Measurements from ENCODE around the gene TMEM234. TPM values are rescaled to one million over a fixed set of nuclear protein-coding genes. Genes with fewer than 3 reads are reported as not detected.

Gene TMEM234
- total and polyA plus RNA-seq, 5 donors from 2014 or later: 4.6 to 14.2 (median 5.9) TPM

- peaks cover 26% of the 10 kb centered on the region for H3K4me1 ChIP-seq (ENCODE audit: control insufficient read depth, insufficient read depth, low read length, poor library complexity, severe bottlenecking)
- H3K4me3 ChIP-seq (ENCODE audit: low read depth, low read length): no peak overlapping the region
- no peak for ATAC-seq (ENCODE audit: low read depth in 2 of 2)
- H3K27ac Mint-ChIP-seq: peak overlapping the region in 2 of 3 donors; percentile 37 to 61
- H3K9me3 ChIP-seq (ENCODE audit: control insufficient read depth in 2 of 2, low read length in 2 of 2): no peaks in the 10 kb centered on the region
- H3K27me3 ChIP-seq (ENCODE audit: control insufficient read depth, insufficient read depth, low read length): no peaks in the 10 kb centered on the region
- H3K27ac ChIP-seq (ENCODE audit: insufficient read depth, low read length, poor library complexity, severe bottlenecking): no peak overlapping the region
- no peaks in the 10 kb centered on the region for H3K9me3 Mint-ChIP-seq
- peaks cover 67% of the 10 kb centered on the region for H3K36me3 ChIP-seq (ENCODE audit: control insufficient read depth, insufficient read depth, low read length)
- no peak overlapping the region for H3K4me3 Mint-ChIP-seq
- H3K4me1 Mint-ChIP-seq: peaks cover 11 to 49% (median 40%) of the 10 kb centered on the region in 4 donors
- no peaks in the 10 kb centered on the region for H3K27me3 Mint-ChIP-seq
- H3K36me3 Mint-ChIP-seq: peaks cover 54% of the 10 kb centered on the region
- DNase-seq: no peak
These were observed 36.1 kb downstream of the TMEM234 start for GRCh38 chr1:32186077-32186476.

- H3K27ac ChIP-seq (ENCODE audit: insufficient read depth, low read length, poor library complexity, severe bottlenecking): no peak overlapping the region
- DNase-seq (no peak), ATAC-seq (ENCODE audit: low read depth in 2 of 2) (no peak)
- H3K9me3 ChIP-seq (ENCODE audit: control insufficient read depth in 2 of 2, low read length in 2 of 2): no peaks in the 10 kb centered on the region
- peaks cover 53% of the 10 kb centered on the region for H3K36me3 ChIP-seq (ENCODE audit: control insufficient read depth, insufficient read depth, low read length)
- Mint-ChIP-seq H3K9me3 (peaks cover 0 to under 1% (median 0%) of the 10 kb centered on the region in 7 donors), H3K4me3 (peak overlapping the region in 3 of 4 donors; percentile 7 to 80 (median 38)), H3K36me3 (peaks cover 51% of the 10 kb centered on the region), H3K4me1 (peaks cover 17 to 59% (median 46%) of the 10 kb centered on the region in 4 donors), H3K27ac (peak overlapping the region in 1 of 3 donors; percentile 34), H3K27me3 (no peaks in the 10 kb centered on the region)
- H3K4me3 ChIP-seq (ENCODE audit: low read depth, low read length): no peak overlapping the region
- H3K27me3 ChIP-seq (ENCODE audit: control insufficient read depth, insufficient read depth, low read length): no peaks in the 10 kb centered on the region
- peaks cover 38% of the 10 kb centered on the region for H3K4me1 ChIP-seq (ENCODE audit: control insufficient read depth, insufficient read depth, low read length, poor library complexity, severe bottlenecking)
These were observed 37.5 kb downstream of the TMEM234 start for GRCh38 chr1:32184650-32185049.

DNA sequence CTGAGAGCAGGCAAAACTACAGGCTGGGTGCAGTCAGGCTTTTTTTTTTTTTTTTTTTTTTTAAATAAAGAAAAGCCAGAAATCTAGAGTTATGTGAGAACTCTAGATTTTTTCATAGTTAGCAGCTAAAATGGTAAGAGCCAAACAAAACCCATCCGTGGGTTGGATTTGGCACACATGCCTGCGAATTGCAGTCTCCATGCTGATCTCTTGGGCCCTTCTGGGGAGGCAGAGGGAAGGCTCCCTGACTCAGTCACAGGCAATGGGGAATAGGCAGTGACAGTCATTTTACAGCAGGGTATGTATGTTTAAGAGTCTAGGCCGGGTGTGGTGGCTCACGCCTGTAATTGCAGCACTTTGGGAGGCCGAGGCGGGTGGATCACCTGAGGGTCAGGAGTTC is 40.1 kb downstream of the TMEM234 start:
- Histone ChIP-seq H3K9me3 (ENCODE audit: control insufficient read depth in 2 of 2, low read length in 2 of 2) (no peaks in the 10 kb centered on the region), H3K4me1 (ENCODE audit: control insufficient read depth, insufficient read depth, low read length, poor library complexity, severe bottlenecking) (peaks cover 48% of the 10 kb centered on the region), H3K27ac (ENCODE audit: insufficient read depth, low read length, poor library complexity, severe bottlenecking) (peak overlapping the region; percentile 47), H3K4me3 (ENCODE audit: low read depth, low read length) (no peak overlapping the region), H3K27me3 (ENCODE audit: control insufficient read depth, insufficient read depth, low read length) (no peaks in the 10 kb centered on the region), H3K36me3 (ENCODE audit: control insufficient read depth, insufficient read depth, low read length) (peaks cover 30% of the 10 kb centered on the region)
- DNase-seq: no peak
- peaks cover 17 to 66% (median 48%) of the 10 kb centered on the region in 4 donors for H3K4me1 Mint-ChIP-seq
- H3K9me3 Mint-ChIP-seq: peaks cover 0 to 1% (median 0%) of the 10 kb centered on the region in 7 donors
- no peaks in the 10 kb centered on the region for H3K27me3 Mint-ChIP-seq
- peaks cover 31% of the 10 kb centered on the region for H3K36me3 Mint-ChIP-seq
- H3K27ac Mint-ChIP-seq: peak overlapping the region in 2 of 3 donors; percentile 55 to 90
- no peak for ATAC-seq (ENCODE audit: low read depth in 2 of 2)
- H3K4me3 Mint-ChIP-seq: peak overlapping the region; percentile 58 to 100 (median 68)

GRCh38 chr1:32181563-32181962 is 40.6 kb downstream of the TMEM234 start:
- peaks cover 0 to 1% (median 0%) of the 10 kb centered on the region in 7 donors for H3K9me3 Mint-ChIP-seq
- H3K36me3 ChIP-seq (ENCODE audit: control insufficient read depth, insufficient read depth, low read length): peaks cover 27% of the 10 kb centered on the region
- no peaks in the 10 kb centered on the region for H3K27me3 Mint-ChIP-seq
- H3K36me3 Mint-ChIP-seq: peaks cover 29% of the 10 kb centered on the region
- DNase-seq: no peak
- H3K27me3 ChIP-seq (ENCODE audit: control insufficient read depth, insufficient read depth, low read length): no peaks in the 10 kb centered on the region
- peak overlapping the region; percentile 74 to 91 (median 90) for H3K27ac Mint-ChIP-seq
- no peak for ATAC-seq (ENCODE audit: low read depth in 2 of 2)
- H3K4me3 Mint-ChIP-seq: peak overlapping the region; percentile 85 to 100 (median 92)
- H3K9me3 ChIP-seq (ENCODE audit: control insufficient read depth in 2 of 2, low read length in 2 of 2): no peaks in the 10 kb centered on the region
- peaks cover 48% of the 10 kb centered on the region for H3K4me1 ChIP-seq (ENCODE audit: control insufficient read depth, insufficient read depth, low read length, poor library complexity, severe bottlenecking)
- peaks cover 17 to 65% (median 45%) of the 10 kb centered on the region in 4 donors for H3K4me1 Mint-ChIP-seq
- H3K4me3 ChIP-seq (ENCODE audit: low read depth, low read length): no peak overlapping the region
- H3K27ac ChIP-seq (ENCODE audit: insufficient read depth, low read length, poor library complexity, severe bottlenecking): peak overlapping the region; percentile 47

DNA sequence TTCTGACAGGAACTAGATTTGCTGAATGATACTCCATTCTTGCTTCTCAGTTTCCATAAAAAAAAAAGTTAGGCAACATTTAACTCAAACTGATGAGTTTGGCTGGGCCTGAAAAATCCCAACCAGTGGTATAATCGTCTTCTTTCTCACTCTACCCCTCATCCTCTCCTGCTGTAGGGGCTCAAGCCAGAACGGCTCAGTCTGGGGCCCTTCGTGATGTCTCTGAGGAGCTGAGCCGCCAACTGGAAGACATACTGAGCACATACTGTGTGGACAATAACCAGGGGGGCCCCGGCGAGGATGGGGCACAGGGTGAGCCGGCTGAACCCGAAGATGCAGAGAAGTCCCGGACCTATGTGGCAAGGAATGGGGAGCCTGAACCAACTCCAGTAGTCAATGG is 41.1 kb downstream of the TMEM234 start:
- H3K4me3 Mint-ChIP-seq: peak overlapping the region; percentile 85 to 100 (median 92)
- peak overlapping the region; percentile 82 for H3K4me3 ChIP-seq (ENCODE audit: low read depth, low read length)
- H3K27ac Mint-ChIP-seq: peak overlapping the region; percentile 74 to 91 (median 90)
- no peaks in the 10 kb centered on the region for H3K9me3 ChIP-seq (ENCODE audit: control insufficient read depth in 2 of 2, low read length in 2 of 2)
- peaks cover 22% of the 10 kb centered on the region for H3K36me3 ChIP-seq (ENCODE audit: control insufficient read depth, insufficient read depth, low read length)
- peak overlapping the region; percentile 85 for H3K27ac ChIP-seq (ENCODE audit: insufficient read depth, low read length, poor library complexity, severe bottlenecking)
- peaks cover 0 to 1% (median 0%) of the 10 kb centered on the region in 7 donors for H3K9me3 Mint-ChIP-seq
- no peaks in the 10 kb centered on the region for H3K27me3 Mint-ChIP-seq
- H3K4me1 ChIP-seq (ENCODE audit: control insufficient read depth, insufficient read depth, low read length, poor library complexity, severe bottlenecking): peaks cover 48% of the 10 kb centered on the region
- ATAC-seq (ENCODE audit: low read depth in 2 of 2): no peak
- H3K36me3 Mint-ChIP-seq: peaks cover 24% of the 10 kb centered on the region
- no peaks in the 10 kb centered on the region for H3K27me3 ChIP-seq (ENCODE audit: control insufficient read depth, insufficient read depth, low read length)
- DNase-seq: no peak
- peaks cover 14 to 60% (median 40%) of the 10 kb centered on the region in 4 donors for H3K4me1 Mint-ChIP-seq

GRCh38 chr1:32180186-32181060 is 41.7 kb downstream of the TMEM234 start:
- Histone ChIP-seq H3K4me1 (ENCODE audit: control insufficient read depth, insufficient read depth, low read length, poor library complexity, severe bottlenecking) (peaks cover 48% of the 10 kb centered on the region), H3K9me3 (ENCODE audit: control insufficient read depth in 2 of 2, low read length in 2 of 2) (no peaks in the 10 kb centered on the region), H3K4me3 (ENCODE audit: low read depth, low read length) (peak overlapping the region; percentile 82), H3K27me3 (ENCODE audit: control insufficient read depth, insufficient read depth, low read length) (no peaks in the 10 kb centered on the region), H3K36me3 (ENCODE audit: control insufficient read depth, insufficient read depth, low read length) (peaks cover 21% of the 10 kb centered on the region), H3K27ac (ENCODE audit: insufficient read depth, low read length, poor library complexity, severe bottlenecking) (peak overlapping the region; percentile 85)
- peak; percentile 11 to 50 (median 20) for DNase-seq
- peaks cover 10 to 58% (median 37%) of the 10 kb centered on the region in 4 donors for H3K4me1 Mint-ChIP-seq
- peak overlapping the region; percentile 74 to 91 (median 90) for H3K27ac Mint-ChIP-seq
- no peak for ATAC-seq (ENCODE audit: low read depth in 2 of 2)
- peak overlapping the region; percentile 85 to 100 (median 92) for H3K4me3 Mint-ChIP-seq
- H3K36me3 Mint-ChIP-seq: peaks cover 22% of the 10 kb centered on the region
- H3K27me3 Mint-ChIP-seq: no peaks in the 10 kb centered on the region
- peaks cover 0 to 1% (median 0%) of the 10 kb centered on the region in 7 donors for H3K9me3 Mint-ChIP-seq

DNA sequence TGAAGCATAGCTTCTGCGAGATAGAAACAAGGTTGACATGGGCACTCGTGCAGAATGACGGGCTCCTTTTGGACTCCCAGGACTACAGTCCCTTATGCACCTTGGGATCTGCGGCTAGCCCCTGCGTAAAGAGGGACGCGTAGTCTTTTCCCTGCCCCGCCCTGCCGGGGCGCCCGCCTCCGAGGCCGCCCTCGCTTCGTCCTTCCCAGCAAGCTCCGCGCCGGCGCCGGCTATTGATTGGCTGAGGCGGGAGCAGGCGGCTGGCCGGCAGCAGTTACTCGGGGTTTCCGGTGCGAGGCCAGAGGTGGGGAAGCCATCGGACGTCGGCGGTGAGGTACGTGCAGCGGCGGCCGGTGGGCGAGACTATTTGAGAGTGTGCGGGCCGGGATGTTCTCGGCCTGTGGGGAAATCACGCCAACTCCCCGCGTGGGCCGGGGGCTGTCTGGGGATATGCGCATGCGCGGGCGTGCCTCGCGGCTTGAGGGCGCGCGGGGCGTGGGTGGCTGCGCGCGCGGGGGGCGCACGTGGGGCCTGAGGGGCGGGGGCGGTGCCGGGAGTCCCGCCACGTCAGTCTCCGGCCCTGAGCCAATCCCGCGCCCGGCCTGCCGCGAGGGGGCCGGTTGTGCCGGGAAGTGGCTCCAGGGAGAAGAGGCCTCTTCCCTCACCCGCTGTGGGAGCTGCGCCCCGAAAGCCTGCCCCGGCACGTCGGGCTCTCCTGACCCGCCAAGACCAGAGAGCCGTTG is 42.5 kb downstream of the TMEM234 start, which contains the start of gene TXLNA:
TXLNA (plus strand) TSS at position 233 of the 743 bp plus-strand sequence. CDS start 671 bp downstream, outside the sequence.
- Histone ChIP-seq H3K4me3 (ENCODE audit: low read depth, low read length) (peak within 1 kb of the TSS; percentile 83), H3K9me3 (ENCODE audit: control insufficient read depth in 2 of 2, low read length in 2 of 2) (no peaks in the 10 kb centered on the region), H3K27me3 (ENCODE audit: control insufficient read depth, insufficient read depth, low read length) (no peaks in the 10 kb centered on the region), H3K4me1 (ENCODE audit: control insufficient read depth, insufficient read depth, low read length, poor library complexity, severe bottlenecking) (peaks cover 47% of the 10 kb centered on the region), H3K27ac (ENCODE audit: insufficient read depth, low read length, poor library complexity, severe bottlenecking) (peak within 1 kb of the TSS; percentile 85), H3K36me3 (ENCODE audit: control insufficient read depth, insufficient read depth, low read length) (peaks cover 15% of the 10 kb centered on the region)
- Mint-ChIP-seq H3K4me3 (peak within 1 kb of the TSS; percentile 85 to 100 (median 94)), H3K27ac (peak within 1 kb of the TSS; percentile 90 to 96 (median 95)), H3K27me3 (no peaks in the 10 kb centered on the region), H3K4me1 (peaks cover 10 to 52% (median 32%) of the 10 kb centered on the region in 4 donors), H3K9me3 (peaks cover 0 to 1% (median 0%) of the 10 kb centered on the region in 7 donors), H3K36me3 (peaks cover 17% of the 10 kb centered on the region)
- peak; percentile 83 to 87 for ATAC-seq (ENCODE audit: low read depth in 2 of 2)
- DNase-seq: peak; percentile 83 to 93 (median 89)

All from CD4-positive, CD25-positive, alpha-beta regulatory T cell (primary cell).